ENCODE data around the gene PDE11A. TPM values are rescaled to one million over a fixed set of nuclear protein-coding genes. Genes with fewer than 3 reads are reported as not detected.

Gene PDE11A
- total and polyA plus RNA-seq, 2 of the 8 experiments (the other 6 are each of a cell fraction or from before 2014, with no cell fraction given), result 0.19 to 0.23 TPM

- no peak for TF ChIP-seq TAF7 (optimal IDR thresholded peaks at IDR 0.05; ENCODE audit: borderline replicate concordance, low read depth, low read length)
These were observed 494.1 kb downstream of the PDE11A start (continued) for GRCh38 chr2:177578454-177578853.

Measured in H1 (cell line).